ENCODE results near the gene MYLK.

The MYLK gene

DNA sequence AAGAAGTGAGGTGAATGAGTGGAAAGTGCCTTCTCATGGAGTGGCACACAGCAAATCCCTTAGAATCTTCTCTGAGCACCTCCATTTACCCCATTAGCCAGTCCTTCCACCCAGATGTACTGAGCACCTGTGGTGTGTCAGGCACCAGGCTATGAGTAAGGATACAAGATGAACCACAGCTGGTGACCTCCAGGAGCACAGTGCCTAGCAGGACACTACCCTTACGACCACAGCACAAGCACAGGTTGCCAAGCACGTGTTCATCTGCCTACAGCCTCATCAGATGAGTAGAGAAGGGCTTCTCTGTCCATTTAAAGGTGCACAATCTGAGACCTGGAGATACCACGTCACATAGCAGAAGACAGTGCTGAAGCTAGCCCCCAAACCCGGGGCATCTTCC, 6.2 kb downstream of the MYLK start:
- no peak for DNase-seq (ENCODE audit: low read depth in 2 of 2)

DNA sequence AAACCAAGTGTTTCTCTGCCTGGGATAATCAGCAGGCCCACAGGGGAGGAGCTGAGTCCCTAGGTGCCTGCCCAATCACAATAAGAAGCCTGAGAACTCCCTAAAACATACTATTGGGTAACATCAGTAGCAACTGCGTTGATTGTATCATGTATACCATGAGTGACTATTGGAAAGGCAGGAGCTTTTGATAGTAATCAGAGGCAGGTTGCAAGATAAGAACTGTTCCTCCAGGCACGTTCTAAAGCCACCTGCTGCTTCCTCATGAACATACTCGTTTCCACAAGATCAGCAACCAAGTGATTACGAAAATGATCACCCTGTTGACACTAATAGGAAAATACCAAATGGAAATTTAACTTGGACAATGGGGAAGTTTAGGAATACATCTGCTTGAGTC, 6.7 kb downstream of the MYLK start:
- no peak for DNase-seq (ENCODE audit: low read depth in 2 of 2)

DNA sequence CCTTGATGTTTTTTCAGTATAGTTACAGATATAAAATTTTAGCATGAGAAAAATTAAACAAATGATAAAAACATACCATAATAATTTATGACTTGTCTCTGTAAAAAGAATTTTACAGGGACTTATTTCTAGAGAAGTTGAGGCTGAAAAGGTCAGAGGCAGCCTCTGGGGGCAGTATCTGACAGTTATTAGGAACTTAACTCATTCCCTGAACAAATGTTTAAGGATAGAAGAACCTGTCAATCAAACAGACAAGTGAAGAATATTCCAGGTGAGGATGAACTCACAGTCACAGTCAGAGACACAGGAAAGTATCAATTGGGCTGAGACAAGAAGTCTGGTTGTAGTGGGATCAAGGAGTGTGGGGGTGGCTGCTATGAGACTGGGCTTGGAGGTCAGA, 7.3 kb downstream of the MYLK start:
- DNase-seq (ENCODE audit: low read depth in 2 of 2) = no peak

DNA sequence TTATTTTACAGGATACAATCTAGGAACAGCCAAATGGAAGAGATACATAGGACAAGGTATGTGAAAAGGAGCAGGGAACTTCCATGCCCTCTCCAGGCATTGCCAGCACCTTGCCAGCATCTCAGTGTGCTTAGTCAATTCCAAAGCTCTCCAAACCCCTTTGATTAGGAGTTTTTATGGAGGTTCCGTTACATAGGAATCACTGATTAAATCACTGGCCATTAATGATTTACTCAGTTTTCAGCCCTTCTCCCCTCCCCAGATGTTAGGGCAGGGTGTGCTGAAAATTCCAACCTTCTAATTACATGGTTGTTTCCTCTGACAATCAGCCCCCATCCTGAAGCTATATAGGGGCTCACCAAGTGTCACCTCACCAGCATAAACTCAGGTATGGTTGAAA, 11.5 kb downstream of the MYLK start:
- DNase-seq (ENCODE audit: low read depth in 2 of 2) = no peak

DNA sequence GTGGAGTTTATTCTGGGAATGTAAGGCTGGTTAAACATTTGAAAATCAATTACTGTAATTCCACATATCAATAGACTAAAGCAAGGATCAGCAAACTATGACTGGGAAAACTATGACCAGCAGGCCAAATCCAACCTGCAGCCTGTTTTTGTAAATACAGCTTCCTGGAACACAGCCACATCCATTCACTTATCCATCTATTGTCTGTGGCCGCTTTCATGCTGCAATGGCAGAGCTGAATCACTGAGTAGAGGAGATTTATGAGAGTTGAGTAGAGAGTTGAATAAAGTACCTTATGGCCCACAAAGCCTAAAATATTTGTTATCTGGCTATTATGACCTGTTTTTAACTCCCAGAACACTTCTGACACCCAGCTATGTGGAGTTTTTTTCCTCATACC, 12.2 kb downstream of the MYLK start:
- no peak for DNase-seq (ENCODE audit: low read depth in 2 of 2)

DNA sequence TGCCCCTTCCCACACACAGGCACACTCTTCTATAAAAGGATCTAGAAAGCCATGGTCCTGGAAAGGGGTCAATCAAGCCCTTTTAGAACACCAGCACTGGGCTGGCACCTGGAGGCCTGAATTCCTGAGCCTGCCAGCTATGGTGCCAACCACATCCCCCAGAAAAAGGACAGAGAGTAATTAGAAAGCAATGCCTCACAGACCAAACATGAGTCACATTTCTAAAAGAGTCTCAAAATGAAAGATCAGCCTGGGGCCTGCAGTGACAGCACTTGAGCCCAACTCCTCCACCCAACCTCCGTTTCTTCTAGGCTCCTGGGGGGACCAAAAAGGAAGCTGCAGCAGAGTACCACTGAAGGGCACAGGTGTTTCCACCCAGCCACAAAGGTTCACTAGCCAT, 14.1 kb downstream of the MYLK start:
- DNase-seq (ENCODE audit: low read depth in 2 of 2) = no peak

DNA sequence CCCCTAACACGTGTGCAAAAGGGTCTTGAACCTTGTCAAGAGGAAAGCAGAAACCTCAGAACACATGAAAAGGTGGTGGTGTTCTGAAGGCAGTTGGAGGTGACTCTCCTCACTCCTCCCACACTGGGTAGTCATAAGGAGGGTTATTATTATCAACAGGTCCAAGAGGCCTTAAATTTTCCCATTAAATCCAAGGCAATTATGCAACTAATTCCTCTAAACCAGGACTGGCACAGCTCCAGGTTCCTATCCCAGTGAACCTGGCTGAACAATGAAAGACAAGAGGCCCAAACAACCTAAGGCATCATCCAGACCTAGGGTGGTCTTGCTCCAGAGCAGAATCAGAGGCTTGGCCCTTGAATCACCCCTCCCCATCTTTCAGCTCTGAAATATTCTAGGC, 15.0 kb downstream of the MYLK start:
- DNase-seq (ENCODE audit: low read depth in 2 of 2) = no peak

DNA sequence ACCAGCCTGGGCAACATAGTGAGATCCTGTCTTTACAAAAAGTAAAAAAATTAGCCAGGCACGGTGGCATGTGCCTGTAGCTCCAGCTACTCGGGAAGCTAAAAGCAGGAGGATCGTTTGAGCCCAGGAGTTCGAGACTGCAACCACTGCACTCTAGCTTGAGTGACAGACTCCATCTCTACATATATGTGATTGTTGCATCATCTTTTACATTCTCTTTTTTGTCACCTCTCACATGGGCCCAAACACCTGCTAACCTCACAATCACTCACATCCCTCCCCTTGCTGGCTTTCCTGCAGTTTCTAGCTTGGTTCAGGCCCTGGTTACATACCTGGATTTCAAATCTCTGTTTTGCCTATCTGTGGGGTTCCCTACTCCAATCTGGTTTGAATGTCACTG, 19.4 kb downstream of the MYLK start:
- no peak for DNase-seq (ENCODE audit: low read depth in 2 of 2)

DNA sequence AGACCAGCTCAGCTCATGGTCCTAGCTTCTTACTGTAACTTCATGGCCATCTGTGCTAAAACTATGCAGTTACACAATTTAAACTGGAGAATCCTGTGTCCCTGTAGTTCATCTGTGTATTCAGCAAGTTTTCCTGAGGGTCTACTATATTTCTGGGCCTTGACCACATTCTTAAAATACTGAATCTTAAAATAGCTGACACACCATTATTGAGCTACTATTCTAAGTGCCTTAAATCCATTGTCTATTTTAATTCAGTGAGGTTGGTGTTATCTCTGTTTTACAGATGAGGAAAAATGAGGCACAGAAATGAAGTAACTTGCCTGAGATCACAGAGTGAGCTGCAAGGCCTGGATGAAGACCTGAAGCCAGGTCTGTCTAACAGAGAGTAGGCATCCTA, 22.0 kb downstream of the MYLK start:
- no peak for DNase-seq (ENCODE audit: low read depth in 2 of 2)

DNA sequence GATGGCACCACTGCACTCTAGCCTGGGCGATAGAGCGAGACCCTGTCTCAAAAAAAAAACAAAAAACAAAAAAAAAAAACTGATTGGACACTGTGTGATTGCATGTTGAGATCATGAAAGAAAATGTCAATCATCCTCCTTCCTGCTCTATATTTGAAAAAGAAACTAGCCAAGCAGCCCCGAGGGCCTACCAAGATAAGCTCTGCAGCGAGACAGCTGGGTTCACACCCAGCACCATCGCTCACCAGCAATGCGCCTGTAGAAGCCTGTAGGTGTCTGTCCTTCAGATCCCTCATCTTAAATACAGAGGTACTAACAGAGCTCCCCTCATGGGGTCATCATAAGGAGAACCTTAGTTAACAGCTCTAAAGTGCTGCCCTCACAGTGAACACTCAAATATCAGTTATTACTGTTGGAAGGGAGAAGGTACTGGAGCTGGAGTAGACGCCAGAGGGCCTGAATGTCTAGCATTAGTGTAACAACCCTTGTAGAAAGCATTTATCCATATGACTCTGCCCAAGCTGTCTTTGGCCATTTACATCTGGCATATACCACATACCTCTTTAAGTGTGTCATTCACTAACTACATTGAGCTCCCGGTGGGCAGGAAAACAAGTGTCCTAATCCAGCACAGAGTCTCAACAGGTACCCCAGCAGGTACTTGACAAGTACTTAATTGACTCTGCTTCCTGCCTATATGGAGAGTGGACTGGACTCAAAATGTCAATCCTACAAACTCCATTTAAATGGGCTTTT, 22.9 kb downstream of the MYLK start:
- no peak for DNase-seq (ENCODE audit: low read depth in 2 of 2)

DNA sequence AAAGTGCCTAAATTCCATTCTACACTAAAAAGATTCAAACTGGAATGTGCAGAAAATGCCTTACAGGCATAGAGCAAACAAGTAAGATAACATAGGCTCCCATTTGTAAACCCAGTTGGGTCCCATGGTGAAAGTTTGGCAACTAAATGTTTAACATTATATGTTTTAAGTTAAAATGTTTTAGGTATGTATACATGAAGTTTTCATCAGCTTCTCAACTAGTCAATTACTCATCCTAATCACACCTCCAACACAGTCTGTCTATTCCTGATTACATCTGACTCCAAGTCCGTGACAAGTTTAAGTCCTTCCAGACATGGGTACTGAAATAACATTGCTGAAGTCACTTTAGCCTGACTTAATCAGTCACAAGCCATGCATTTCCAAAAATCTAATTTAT, 25.0 kb downstream of the MYLK start:
- DNase-seq (ENCODE audit: low read depth in 2 of 2) = no peak

DNA sequence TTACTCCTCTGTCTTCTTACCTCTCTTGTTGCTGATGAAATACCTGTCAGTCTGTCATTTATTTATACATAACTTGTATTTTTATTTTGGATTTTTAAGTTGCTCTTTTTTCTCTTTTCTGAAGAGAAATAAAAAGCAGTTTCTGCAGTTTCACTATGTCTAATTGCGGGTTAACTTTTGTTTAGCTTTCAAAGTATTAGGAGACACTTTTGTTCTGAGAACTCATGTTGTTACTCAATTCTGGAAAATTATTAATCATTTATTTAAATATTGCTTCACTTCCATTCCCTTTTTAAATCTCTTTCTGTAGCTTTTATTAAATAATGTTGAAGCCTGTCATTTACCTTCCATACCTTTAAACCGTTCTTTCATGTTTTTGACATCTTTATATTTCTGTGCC, 29.2 kb downstream of the MYLK start:
- no peak for DNase-seq (ENCODE audit: low read depth in 2 of 2)

DNA sequence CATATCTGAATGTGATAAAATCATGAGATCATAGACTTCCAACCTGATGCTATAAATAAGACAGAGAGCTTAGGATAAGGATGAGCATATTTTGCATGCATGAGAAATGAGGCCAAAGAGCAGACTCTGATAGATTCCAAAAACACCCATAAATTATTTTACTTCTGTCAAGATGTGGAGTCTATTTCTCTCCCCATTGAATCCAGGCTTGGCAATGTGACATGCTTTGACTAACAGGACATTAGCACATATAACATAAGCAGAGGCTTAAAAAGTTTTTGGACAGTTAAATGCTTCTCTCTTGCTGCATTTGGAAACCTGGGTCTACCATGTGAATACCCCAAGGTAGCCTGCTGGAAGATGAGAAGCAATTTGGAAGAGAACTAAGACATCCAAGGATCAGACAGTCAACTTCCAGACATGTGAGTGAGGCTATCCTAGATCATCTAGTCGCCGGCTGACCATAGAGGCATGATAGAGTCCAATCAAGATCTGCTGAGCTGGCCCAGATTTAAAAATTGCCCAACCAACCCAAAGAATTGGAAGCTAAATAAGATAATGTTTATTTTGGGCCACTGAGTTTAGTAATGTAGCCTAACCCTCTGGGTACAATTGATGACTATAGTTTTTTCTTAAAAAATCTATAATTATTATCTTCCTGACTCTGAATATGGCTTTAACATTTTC, 30.3 kb downstream of the MYLK start:
- DNase-seq (ENCODE audit: low read depth in 2 of 2) = no peak

DNA sequence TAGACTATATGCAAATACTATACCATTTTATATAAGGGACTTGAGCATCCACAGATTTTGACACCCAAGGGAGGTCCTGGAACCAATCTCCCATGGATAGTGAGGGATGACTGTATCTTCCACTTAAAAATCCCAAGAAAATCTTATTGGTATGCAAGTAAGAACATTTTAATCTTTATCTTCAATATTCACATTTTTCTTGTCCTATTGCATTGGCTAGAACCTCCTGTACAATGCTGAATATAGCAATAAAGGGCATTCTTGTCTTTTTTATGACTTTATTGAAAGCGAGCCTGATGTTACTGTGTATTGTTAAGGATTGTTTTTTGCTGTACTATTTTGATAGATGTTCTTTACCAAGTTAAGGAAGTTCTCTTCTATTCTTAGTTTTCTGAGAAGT, 36.9 kb downstream of the MYLK start:
- DNase-seq (ENCODE audit: low read depth in 2 of 2) = no peak

DNA sequence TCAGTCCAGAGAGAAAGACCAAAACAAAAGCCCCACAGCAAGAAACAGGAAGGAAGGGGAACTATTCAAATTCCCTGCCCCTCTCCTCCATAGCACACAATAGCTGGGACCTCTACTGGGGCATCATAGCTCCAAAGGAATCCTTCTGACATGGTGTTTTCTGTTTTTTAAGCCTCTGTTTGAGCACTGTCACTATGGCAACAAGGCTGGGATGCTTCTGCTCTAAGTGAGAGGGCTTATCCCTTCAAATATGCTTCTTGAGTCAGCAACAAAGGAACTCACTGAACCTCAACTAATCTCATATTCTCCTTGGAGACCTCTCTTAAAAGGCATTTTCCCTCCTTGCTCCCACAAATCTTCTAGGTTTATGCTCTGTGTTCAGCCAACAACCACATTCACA, 40.5 kb downstream of the MYLK start:
- no peak for DNase-seq (ENCODE audit: low read depth in 2 of 2)

DNA sequence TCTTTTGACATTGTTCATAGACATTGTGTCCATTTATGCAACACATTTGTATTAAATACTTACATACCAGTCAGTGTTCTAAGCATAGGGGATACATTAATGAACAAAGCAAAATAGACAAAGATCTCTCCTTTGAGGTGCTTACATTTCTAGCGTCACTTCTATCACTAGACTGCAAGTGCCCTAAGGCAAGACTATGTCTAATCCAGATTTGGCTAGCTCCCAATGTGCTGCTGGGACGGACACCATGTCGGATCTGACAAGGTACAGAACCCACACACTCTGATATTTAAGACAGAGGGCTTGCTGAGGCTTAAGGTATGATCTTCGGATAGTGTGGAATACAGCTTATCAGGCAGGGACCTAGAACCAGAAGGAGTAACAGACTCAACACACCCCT, 41.4 kb downstream of the MYLK start:
- DNase-seq (ENCODE audit: low read depth in 2 of 2) = no peak

DNA sequence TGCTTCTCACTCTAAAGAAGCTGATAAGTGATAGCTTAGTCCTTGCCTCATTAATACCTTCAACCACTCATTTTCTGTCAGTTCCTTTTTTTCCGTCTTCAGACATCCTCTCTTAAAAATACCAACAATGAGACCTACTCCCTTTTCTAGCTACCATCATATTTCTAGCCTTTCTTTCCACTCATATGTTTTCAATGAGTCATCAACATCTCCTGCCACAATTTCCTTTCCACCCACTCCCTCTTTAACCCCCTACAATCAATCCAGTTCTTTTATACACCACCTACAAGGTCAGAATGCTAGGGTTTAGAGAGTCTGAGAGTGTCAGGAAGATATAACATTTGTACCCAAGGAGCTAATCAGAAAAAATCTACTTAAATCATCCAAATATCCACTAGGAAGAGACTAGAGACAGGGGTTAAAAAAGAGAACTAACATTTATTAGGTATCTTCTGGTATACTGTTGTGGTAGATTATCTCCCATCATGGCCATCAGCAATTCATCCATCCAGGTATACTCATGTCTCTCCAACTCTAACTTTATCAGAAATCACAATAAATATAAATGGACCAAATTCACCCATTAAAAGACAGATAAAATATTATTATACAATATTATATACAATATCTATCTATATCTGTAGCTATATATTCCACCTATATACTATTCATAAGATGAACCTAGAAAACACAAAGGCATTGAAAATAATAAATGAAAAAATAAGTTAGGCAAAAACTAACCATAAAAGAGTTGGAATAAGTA, 42.5 kb downstream of the MYLK start:
- DNase-seq (ENCODE audit: low read depth in 2 of 2) = no peak

DNA sequence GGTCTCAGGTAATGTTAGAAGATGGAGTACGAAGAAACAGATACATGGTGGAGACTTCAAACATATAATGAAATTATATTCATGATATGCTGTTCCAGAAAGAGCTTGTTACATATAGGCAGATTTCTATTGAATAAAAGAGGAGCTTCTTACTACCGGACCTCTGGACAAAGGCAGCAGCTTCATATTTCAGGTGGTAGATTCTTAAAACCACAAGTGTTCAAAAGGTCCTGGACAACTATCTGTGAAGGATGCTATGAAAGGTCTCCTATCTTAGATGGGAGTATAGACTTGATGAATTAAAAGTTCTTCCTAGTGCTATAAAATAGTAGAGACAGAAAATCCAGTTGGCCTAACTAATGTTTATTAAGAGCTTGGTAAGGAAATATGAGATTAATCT, 43.2 kb downstream of the MYLK start:
- DNase-seq (ENCODE audit: low read depth in 2 of 2) = no peak

DNA sequence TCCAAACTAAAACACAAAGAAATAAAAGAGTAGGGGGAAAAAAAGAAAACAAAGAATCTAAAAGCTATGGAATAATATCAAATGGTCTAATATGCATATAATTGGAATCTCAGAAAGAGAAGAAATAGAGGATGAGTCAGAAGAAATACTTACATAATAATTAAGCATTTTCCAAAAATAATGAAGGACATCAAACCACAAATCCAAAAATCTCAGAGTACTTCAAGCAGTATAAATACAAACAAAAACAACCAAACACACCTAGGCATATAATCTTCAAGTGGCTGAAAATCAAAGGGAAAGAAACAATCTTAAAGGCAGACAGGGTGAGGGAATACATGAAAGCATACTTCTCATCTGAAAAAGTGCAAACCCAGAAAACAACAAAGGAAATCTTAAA, 46.3 kb downstream of the MYLK start:
- no peak for DNase-seq (ENCODE audit: low read depth in 2 of 2)

DNA sequence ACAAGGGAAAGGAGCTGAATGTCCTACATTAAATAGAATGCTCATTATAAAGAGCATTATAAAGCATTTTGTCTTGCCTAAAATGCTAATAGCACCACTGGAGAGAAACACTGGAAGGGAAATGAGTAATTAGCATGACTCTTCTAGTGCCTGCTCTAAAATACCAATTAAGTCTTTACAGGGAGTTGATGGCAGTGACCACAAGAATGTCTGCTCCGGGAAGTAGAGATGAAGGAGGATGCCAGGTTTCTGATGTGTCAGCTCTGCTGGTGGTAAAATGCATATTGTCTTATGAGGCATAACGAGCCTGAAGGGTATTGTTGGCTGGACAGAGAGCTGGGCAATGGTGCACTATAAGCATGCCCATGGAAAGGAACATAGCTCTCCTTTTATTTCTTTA, 49.5 kb downstream of the MYLK start:
- no peak for DNase-seq (ENCODE audit: low read depth in 2 of 2)

DNA sequence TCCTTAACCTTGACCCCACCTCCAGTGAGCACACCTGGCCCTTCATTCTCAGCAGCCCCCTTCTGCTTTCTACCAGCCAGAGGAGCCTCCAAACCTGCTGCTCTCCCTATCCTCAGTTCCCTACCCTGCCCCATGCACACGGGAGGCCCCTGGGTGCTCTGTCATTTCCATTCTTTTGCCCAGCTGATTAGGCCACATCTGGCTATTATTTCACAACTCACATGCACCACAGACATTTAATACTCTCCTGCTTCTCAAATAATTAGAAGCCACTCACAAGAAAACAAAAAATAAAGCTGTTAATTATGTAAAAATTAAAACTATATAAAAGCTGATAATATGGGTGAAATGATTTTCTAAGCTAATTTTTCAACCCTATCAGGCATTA, 50.7 kb downstream of the MYLK start:
- no peak for DNase-seq (ENCODE audit: low read depth in 2 of 2)

DNA sequence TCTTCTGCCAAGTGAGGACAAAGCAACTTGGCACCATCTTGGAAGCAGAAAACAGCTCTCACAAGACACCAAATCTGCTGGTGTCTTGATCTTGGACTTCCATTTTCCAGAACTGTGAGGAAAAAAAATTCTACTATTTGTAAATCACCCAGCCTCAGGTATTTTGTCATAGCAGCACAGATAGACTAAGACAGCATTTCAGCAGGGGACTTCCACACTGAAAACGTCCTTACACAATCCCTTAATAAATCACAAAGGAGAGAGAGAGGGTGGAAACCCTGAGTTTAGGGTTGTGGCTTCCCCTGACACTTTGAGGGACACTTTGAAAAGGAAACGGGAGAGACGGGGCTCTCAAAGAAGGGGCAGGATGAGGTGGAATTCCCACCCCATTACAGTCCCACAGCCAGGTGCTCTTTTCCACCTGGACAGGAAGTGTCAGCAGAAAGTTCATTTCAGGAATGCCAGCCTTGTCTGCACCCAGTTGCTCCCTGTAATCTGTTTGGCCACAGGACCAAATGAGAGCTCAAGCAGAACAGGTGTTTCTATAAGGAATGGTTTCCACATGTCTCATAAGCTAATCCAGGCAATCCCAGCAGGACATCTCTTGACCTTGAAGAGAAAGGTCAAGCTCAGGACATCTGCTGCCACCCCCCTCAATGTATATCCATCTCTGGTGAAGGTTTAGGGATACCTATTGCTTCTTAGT, 51.3 kb downstream of the MYLK start:
- DNase-seq (ENCODE audit: low read depth in 2 of 2) = no peak

DNA sequence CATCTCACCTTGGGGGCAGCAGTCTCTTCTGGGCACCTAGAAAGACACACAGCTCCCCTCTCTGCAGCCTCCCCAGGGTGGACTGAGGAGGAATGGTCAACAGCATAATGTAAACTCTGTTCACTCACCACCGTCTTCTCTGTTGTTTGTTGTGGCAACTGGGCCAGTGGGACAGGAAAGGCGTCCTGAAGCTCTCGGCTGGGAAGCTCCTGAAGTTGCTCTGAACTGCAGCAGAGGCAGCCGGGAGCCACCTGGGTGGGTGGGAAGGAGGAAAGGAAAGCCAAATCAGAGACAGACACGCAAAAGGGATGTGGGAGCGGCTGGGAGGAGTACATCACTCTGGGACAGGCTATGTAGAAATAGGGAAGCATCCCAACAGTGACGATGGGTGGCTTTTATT, 52.7 kb downstream of the MYLK start:
- DNase-seq (ENCODE audit: low read depth in 2 of 2) = no peak
